Fibroblast of skin of left biceps (primary cell): ENCODE data around the gene TMEM127.
"Not testable (repeated sequence)": the region's sequence is repeated elsewhere in the genome, so short reads cannot be mapped to it uniquely, and the experiment has no call there.

ENCODE experiments used
- DNase-seq, 2 experiments: peaks; one replicate each; pipeline ENCODE4 v3.0.0-alpha.2; 2013; ENCODE audit warnings: low read depth in 2 of 2

The TMEM127 gene

DNA sequence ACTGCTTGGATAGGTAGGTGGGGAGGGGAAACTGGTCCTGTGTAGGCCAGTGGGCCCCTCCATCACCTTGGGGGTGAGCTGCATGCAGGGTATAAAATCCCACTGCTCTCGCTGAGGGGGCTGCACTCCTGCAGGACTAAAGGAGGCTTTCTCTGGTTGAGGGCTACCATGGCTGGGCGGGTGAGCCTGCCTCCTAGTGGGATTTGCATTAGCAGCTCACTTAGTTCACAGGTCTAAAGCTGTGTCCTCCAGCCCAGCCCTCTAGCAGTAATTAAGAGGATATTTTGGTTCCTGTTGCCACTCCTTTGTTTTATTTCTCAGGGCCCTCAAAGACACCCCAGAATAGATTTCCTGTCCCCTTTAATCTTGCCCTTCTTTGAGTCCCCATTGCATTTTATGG, 24.6 kb downstream of the TMEM127 start:
- no peak for DNase-seq

DNA sequence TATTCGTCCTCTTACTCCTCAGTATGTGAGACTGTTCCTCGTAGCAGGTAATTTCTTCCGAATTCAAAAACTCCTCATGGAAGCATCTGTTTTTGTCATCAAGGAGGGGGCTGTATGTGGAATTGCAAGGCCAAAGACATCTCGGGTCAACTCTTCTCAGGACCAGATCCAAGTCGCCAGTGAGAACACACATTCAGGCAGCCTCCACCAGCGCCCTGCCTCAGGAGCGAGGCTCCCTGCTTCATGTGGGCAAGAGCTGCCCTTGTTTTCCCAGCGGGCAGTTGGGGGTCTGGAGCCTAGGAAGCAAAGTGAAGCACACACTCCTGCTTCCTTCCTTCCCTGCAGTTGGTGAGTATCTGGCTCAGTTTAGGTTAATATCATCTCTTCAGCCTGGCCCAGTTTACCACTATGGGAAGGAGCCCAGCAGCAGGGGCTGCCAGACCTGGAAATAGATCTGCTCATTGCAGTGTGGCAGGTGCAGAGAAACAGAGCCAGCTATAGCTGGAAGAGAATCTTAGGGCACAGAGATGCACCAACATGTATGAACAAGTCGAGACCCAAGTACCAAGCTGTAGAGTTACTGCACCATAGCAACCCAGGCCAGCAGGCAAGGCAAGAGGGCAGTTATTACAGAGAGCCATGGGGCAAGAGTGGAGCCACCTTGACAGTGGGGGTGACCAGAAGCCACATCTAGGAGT, 25.3 kb downstream of the TMEM127 start:
- no peak for DNase-seq

DNA sequence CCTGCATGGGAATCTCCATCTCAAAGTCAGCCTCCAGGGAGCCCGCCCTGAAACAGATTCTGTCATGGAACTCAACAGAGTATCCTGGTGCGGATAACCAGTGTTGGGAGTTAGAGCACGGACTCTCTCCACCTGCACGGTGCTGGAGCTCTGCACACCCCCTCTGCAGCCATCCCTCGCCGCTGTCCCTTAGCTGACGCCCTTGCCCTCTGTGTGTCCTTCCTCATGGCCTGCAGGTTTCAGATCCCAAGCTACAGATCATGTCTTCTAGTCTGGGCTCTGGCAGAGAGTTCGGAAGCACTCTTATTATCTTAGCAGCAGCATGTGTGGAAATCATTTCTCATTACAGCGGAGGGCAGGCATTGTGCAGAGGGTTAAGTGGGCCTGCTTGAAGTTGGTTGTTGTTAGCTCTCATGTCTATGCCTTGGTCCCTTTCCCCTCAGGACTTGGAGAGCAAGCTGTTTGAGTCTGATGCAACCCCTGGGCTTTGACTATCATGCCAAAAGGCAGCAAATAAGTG, 26.0 kb downstream of the TMEM127 start:
- DNase-seq: no peak

DNA sequence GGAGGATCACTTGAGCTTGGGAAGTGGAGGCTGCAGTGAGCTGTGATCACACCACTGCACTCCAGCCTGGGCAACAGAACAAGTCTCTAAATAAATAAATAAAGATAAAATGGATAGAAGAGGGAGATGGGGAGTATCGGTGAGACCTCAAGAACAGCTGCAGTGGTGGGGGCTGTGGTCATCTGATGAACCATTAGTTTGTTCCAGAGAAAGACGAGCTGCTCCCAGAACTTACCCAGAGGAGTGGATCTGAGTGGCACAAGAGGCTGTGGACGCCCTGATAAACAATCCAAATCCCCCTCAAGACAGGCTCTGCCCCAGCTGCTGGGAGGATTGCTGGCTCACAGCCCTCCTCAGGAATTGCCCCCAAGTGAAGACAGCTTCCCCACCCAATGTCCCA, 26.7 kb downstream of the TMEM127 start:
- no peak for DNase-seq

DNA sequence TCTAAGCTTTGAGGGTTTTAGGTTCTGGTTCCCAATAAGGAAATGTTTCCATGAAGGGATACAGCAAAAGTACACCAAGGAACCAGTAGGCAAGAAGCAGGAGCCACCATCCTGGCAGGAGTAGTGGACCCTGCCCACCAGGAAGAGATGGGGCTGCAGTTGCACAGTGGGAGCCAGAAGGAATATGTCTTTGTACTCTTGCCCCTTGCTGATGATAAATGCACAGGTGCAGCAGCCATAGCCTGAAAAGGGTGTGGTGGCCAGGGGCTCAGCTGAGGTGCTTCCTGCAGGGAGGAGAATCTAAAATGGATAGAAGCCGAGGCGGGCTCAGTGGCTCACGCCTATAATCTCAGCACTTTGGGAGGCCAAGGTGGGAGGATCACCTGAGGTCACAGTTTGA, 27.5 kb downstream of the TMEM127 start:
- no peak for DNase-seq

DNA sequence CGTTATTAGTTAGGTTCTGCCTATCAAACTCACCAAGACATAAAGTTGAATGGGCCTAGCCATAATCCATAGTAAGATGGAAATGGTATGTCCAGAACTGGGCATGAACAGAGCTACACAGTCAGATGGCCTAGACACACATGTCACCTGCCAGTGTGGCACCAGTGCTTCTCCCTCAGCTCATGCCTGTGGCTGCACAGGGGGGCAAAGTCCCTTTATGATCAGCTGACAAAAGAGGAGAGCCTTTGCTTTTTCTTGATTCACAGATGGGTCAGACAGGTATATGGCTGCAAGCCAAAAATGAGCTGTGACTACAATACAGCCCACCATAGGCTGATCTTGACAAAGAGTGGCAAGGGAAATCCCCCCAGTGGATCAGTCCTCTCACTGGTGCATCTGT, 28.9 kb downstream of the TMEM127 start:
- DNase-seq: no peak

DNA sequence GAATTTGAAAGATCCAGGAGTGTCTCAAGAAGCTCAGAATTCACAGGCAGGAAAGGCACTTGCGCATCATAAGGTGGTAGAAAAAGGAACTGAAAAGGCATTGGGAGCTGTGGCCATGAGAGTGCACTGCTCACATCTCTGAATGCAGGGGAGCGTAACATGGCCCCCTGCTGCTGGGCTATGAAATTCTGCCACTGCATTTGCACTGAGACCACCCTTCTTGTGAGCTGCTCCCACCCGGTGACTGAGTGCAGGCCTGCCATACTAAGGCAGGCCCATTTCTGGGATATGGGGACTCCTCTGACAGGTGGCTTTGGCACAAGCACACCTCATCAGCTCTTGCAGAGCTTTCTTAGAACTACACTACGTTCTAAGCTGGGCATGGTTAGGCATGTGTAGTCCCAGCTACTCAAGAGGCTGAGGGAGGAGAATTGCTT, 31.9 kb downstream of the TMEM127 start:
- DNase-seq: no peak

DNA sequence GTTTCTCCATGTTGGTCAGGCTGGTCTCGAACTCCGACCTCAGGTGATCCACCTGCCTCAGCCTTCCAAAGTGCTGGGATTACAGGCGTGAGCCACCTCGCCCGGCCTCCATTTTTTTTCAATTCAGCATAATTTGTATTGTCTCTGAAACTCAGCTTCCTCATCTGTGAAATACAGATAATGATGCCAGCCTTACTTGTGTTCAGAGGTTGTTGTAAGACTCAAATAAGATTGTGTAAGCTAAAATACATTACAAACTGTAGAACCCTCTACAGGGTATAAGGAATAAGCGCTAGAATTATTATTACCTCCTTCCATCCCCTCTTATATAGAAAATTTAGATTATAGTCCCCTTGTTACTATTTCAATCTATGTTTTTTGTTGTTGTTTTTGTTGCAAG, 32.4 kb downstream of the TMEM127 start:
- no peak for DNase-seq

DNA sequence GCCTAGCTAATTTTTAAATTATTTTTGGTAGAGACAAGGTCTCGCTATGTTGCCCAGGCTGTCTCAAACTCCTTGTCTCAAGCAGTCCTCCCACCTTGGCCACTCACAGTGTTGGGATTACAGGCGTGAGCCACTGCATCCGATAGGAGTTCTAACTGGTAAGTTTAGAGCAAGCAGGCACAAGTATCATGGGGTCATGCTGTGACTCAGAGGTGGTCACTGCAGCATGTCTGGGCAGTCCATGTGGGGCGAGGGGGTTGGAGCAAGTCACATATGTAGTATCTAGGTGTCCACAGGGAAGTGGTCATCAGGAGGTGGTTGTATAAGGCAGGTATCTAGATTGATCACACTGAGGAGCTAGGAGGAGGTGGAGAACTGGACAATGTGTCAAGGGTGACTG, 34.5 kb downstream of the TMEM127 start:
- DNase-seq: no peak

DNA sequence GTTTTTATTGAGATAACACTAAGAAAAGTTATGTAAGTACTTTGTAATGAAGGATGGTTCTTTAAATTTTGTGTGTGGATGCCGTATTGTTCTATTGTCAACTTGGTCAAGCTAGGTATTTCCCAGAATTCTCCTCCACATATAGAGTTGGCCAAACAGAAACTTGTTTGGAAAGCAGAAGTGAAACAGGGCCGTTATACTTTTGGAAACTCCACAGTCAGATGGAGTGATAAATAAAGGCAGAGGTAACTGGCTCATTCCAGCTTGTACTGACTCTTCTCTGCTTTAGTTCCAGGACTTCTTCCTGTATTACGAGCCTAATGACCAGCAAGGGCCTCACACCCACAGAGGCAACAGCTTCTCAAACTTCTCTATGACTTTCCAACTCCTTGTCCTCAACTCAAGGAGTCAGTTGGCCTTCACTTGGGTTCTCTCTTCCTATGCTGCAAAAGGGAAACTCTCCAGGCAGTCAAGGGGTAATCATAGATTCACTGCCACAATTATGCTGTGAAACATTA, 40.7 kb downstream of the TMEM127 start:
- no peak for DNase-seq

DNA sequence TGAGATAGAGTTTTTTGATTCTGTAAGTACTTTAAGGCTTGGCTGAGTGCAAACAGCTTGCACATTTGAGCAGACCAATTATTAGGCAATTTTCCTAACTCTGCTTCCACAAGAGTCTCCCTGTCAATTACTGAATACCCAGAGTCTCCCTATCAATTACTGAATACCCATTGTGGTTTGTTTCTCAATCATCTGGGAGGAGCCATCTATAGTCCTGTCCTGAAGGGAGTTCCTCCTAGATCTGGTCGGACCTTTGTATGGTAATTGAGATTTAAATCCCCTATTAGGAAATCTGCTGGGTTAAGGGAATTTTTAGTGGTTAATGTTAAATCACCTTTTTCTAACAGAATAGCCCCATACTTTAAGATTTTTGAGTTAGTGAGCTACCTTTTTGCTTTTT, 44.7 kb downstream of the TMEM127 start:
- DNase-seq: not testable (repeated sequence)

DNA sequence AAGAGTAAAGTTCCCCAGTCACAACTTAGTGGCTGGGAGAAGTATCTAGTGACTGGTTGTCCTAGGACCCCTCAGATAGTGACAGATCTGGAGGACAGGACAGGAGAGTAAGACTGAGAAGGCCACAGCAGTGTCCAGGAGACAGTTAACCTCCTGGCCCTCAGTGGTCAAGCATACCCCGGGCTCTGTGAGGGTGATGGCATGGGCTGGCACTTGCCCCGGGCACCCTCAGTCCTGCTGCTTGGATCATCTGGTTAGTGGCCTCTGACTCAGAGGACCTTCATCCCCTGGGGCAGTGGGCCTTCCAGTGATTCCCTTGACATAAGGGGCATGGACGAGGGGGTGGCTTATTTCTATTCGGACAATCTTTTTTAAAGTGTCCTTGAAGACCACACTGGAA, 45.8 kb downstream of the TMEM127 start:
- DNase-seq: not testable (repeated sequence)

DNA sequence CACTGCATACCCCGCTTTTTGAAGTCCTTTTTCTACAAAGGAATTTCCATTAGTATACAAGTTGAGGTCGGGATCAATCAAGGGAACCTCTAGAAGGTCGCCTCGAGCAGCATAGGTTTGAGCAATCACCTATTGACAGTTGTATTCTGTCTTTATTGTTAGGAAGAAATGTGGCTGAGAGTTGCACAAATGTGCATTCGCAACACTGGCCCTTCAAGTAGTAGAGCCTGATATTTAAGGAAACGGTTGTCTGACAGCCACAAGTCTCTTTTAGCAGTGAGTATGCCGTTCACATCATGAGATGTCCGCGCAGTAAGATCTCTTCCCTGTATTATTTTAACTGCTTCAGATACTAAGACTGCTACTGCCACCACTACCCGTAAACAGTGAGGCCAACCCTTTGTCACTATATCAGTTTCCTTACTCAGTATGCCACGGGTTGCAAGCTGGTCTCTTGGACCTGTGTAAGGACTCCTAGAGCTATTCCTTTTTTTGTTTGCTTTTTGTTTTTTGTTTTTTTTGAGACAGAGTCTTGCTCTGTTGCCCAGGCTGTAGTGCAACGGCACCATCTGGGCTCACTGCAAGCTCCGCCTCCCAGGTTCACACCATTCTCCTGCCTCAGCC, 47.2 kb downstream of the TMEM127 start:
- no peak for DNase-seq

DNA sequence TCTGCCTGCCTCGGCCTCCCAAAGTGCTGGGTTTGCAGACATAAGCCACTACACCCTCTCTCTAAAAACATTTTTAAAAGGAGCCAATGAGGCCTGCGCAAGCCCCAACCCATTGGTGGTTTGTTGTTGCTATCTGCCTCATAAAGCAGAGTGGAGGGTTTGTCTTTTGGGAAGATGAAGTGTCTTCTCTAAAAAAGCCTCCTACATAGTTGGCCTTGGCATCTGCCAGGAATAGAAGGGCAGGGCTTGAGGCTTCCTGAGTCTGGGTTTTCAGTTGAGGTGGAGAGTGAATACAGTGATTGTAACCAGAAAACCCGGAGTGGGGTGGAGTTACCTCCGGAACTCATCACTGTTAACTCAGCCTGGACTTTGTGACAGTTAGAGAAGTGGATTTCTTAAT, 51.2 kb downstream of the TMEM127 start:
- no peak for DNase-seq

DNA sequence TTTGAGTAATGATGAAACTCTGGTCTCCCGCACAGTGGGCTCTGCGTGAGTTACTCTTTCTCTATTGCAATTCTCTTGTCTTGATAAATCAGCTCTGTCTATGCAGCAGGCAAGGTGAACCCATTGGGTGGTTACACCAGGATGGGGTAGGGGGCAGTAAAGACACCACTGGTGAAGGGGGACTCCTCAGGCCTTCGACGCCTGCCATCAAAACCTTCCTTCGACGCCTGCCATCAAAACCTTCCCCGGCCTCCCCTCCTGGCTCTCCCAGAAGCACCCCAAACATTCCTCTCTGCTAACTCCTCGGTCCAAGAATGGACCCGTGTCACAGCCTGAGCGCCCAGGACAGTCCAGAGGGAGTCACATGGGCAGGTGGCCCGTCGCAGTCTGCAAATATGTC, 52.4 kb downstream of the TMEM127 start:
- DNase-seq: no peak

DNA sequence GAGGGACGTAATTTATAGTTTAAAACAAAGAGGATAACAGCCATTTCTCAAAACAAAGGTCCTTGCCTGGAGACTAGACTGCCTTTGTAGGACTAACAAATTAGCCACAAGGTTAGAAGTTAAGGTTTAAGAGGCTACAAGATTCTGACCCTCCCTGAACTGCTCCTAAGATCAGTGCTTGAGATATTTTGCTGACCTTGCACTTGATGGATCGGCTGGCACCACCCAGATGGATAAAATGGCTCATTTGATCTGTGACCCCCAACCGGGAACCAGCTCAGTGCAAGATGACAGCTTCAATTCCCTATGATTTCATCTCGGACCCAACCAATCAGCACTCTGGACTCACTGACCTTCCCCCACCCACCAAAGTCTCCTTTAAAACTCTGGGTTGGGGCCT, 53.5 kb downstream of the TMEM127 start:
- DNase-seq: no peak

DNA sequence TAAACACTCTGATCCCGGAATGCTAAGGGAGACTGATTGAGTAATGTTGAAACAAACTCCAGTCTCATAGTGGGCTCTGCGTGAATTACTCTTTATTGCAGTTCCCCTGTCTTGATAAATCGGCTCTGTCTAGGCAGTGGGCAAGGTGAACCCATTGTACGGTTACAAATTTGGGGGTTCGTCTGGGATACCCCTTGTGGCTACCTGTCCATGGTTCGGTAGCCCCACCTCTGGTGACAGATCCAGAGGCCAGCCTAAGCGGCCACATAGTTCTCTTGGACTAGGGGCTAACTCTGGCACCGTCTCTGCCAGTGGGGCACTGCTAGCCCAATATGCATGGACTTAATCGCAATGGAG, 56.1 kb downstream of the TMEM127 start:
- no peak for DNase-seq

DNA sequence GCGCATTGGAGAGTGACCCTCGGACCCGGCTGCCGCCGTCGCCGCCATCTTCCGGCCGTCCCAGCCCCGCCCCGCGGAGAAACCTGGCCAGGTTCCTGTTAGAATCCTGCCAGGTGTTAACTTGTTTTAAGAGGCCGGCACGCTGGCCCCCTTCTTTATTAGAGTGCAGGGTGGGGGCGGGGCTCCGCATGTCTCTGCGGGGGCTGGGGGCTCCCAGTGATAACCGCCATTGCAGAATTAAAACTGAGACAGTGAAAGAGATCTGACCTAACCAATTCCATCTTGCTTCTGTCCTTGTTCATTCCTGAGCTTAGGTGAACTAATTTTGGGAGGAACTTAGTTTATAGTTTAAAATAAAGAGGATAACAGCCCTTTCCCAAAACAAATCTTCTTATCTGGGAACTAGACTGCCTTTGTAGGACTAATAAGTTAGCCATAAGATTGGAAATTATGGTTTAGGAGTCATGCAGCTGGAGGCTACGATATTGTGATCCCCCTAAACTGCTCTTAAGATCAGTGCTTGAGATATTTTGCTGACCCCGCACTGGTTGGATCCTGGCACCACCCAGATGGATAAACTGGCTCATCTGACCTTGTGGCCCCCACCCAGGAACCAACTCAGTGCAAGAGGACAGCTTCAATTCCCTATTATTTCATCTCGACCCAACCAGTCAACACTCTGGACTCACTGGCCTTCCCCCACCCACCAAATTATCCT, 56.6 kb downstream of the TMEM127 start:
- no peak for DNase-seq

DNA sequence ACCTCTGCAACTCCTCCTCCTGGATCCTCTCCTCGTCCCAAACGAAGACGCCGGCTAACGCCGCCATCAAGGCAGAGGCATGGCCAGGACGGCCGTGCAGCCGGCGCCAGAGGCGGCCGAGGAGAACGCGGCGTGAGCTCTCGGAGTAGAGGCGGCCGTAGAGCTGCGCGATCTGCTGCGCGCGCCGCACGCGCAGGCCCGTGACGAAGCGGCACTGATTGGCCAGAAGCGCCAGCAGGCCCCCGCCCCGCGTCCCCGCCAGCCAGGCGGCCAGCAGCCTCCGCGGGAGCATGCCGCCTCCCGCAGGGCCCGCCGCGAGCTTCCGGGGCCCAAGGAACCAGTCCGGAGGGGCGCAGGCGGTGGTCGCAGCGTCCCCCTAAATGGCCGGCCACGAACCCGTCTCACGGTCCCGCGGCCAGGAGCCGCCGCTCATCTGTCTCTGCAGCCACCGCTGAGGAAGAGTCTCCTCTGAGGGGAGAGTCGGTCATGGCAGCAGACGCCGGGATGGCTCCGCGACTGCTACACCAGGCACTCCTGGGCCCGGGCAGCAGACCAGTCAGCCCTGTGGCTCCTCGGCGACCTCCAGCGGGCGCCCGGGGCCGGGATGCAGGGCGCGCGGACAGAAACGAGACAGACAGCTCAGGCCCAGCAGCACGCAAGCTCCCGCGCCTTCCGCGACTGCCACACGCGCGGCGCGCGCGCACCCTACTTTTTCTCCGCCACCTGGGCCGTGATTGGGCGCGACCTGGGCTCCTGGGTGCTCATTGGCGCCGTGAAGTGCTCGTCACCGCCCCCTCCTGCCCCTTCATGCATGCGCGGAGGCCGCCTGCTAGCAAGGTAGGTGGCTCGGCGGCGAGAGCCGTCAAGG, 57.4 kb downstream of the TMEM127 start, which contains the start of gene STARD7:
TSS of gene STARD7 (minus strand) at position 685 of the 868 bp plus-strand sequence. CDS start at position 292, 393 bp downstream.
- peak; percentile 93 to 94 for DNase-seq

DNA sequence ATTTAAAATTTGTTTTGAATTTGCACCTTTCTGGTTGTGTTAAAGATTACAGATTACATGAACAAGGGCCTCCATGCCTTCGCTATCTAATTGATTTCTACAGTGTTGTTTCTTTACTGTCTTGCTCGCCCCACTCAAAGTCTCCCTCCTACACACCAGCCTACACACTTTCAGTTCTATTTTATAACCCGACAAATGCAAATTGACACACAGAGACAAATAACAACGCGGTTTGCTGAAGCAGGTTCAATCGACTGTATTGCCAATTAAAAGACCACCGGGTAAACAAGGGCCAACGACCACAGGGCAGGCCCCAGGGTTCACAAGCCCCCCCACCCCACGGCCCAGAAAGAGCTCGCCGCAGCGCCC, 58.0 kb downstream of the TMEM127 start:
- DNase-seq: no peak

DNA sequence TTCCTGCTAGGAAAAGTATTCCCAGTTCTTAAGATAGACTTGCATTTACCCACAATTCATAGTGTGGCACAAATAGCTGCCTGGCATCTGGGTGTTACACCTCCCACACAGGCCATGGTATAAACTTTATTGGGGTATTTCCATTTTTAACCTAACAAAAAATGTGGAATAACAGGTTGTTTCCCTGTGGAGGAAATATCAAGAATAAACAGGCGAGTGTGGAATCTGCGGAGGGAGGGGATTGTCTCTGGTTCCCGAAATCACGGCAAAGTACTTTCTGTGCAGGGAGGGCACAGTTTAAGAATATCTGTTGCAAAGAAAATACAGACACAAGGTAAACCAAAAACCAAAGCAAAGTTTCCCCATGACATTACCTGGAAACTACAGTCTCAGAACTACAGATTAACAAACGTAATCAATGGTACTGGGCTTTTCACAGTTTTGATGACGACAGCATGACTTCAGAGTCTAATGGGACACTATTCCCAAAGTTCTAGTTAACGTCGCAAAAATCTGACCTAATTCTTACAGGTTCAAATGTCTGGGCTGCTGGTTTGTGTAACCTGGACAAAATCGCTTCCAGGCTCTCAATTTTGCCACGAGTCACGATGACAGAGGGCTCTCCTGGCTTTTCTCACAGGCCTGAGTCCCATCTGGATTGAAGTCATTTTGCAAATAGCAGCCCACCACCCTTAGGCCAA, 58.6 kb downstream of the TMEM127 start:
- DNase-seq: no peak
